Stimulated activated CD4-positive, alpha-beta T cell treated with anti-CD3 and anti-CD28 coated beads, Interleukin-4, amount 100 ng/mL, for 1 hour (primary cell): ENCODE measurements around the gene NLRX1.
A peak's percentile ranks its signal among the peaks of the same experiment; 100 is the strongest.
"Not testable (repeated sequence)": the region's sequence is repeated elsewhere in the genome, so short reads cannot be mapped to it uniquely, and the experiment has no call there.

ENCODE experiments used
- DNase-seq: peaks from one replicate; pipeline ENCODE4 v3.0.0-alpha.2; 2020

NLRX1 gene

GRCh38 chr11:119168471-119169281 is at the start of gene NLRX1:
Gene NLRX1 (plus strand): TSS chr11:119168725. CDS start chr11:119171404, 2,679 bp downstream.
- peak; percentile 81 for DNase-seq

- DNase-seq, result no peak
These were observed 49.6 kb upstream of the NLRX1 start for GRCh38 chr11:119118946-119119345.

GRCh38 chr11:119120639-119121007 is 47.9 kb upstream of the NLRX1 start:
- no peak for DNase-seq

GRCh38 chr11:119121008-119121810 is 47.3 kb upstream of the NLRX1 start, which contains the start of gene HINFP:
Gene HINFP (plus strand): TSS chr11:119121580. CDS start chr11:119126945, 5,365 bp downstream.
- peak; percentile 100 for DNase-seq

GRCh38 chr11:119121811-119122124 is 46.8 kb upstream of the NLRX1 start:
- DNase-seq, result no peak

GRCh38 chr11:119125821-119126220 is 42.7 kb upstream of the NLRX1 start:
- DNase-seq, result no peak

GRCh38 chr11:119126675-119127268 is 41.8 kb upstream of the NLRX1 start:
- DNase-seq, result no peak

GRCh38 chr11:119130662-119131061 is 37.9 kb upstream of the NLRX1 start:
- DNase-seq, result no peak

- DNase-seq, result no peak
These were observed 34.0 kb upstream of the NLRX1 start for GRCh38 chr11:119134389-119134978.

GRCh38 chr11:119139276-119139675 is 29.2 kb upstream of the NLRX1 start:
- not testable (repeated sequence) for DNase-seq

- DNase-seq, result peak; percentile 18
These were observed 23.6 kb upstream of the NLRX1 start for GRCh38 chr11:119144825-119145486.

GRCh38 chr11:119145551-119145950 is 23.0 kb upstream of the NLRX1 start:
- no peak for DNase-seq

GRCh38 chr11:119147604-119148333 is 20.8 kb upstream of the NLRX1 start:
- no peak for DNase-seq

- no peak for DNase-seq
These were observed 19.9 kb upstream of the NLRX1 start for GRCh38 chr11:119148720-119149017.

GRCh38 chr11:119149018-119149785 is 19.3 kb upstream of the NLRX1 start, which contains the start of gene ABCG4:
Gene ABCG4 (plus strand): TSS chr11:119149052. CDS start chr11:119149966, 914 bp downstream.
- DNase-seq, result peak; percentile 31

GRCh38 chr11:119149786-119150275 is 18.7 kb upstream of the NLRX1 start:
- DNase-seq, result no peak

- no peak for DNase-seq
These were observed 16.5 kb upstream of the NLRX1 start for GRCh38 chr11:119152043-119152442.

GRCh38 chr11:119152604-119153003 is 15.9 kb upstream of the NLRX1 start:
- DNase-seq, result no peak

GRCh38 chr11:119153049-119153818 is 15.3 kb upstream of the NLRX1 start:
- DNase-seq, result no peak

- DNase-seq, result no peak
These were observed 14.3 kb upstream of the NLRX1 start for GRCh38 chr11:119154178-119154577.
